ENCODE results near the gene NUCKS1.

GRCh38 chr1:205672970-205673369 is 77.0 kb downstream of the NUCKS1 start:
- TF ChIP-seq POLR2AphosphoS5 (IDR thresholded peaks at IDR 0.05; ENCODE audit: low read depth, low read length) (no peak), TCF7L2 (IDR thresholded peaks at IDR 0.05; ENCODE audit: low read depth, low read length) (no peak), CTCF (IDR thresholded peaks at IDR 0.05) (no peak)
